CD4-positive, alpha-beta T cell treated with Interferon alpha-2 for 1 hour (primary cell): Measurements from ENCODE around the gene KIAA1191.
A peak's percentile ranks its signal among the peaks of the same experiment; 100 is the strongest.

ENCODE experiments used
- DNase-seq, 2 donors: peaks; one replicate each; pipeline ENCODE4 v3.0.0-alpha.2; 2020 to 2022

KIAA1191 gene

GRCh38 chr5:176389135-176390123 lies 27.9 kb upstream of the KIAA1191 start:
- DNase-seq = no peak

GRCh38 chr5:176388444-176389134 lies 27.0 kb upstream of the KIAA1191 start, which contains the start of the genes HIGD2A and NOP16:
HIGD2A (plus strand) TSS chr5:176388751; CDS start chr5:176388820, 69 bp downstream.
NOP16 (minus strand) TSS chr5:176388598; CDS start chr5:176388539, 59 bp downstream.
- peak; percentile 99 for DNase-seq

- DNase-seq = peak in 1 of 2 donors; percentile 4
Measured at GRCh38 chr5:176388003-176388443, 26.5 kb upstream of the KIAA1191 start.

- DNase-seq = no peak
Measured at GRCh38 chr5:176387384-176387925, 25.9 kb upstream of the KIAA1191 start.

GRCh38 chr5:176386491-176386890 lies 24.9 kb upstream of the KIAA1191 start:
- DNase-seq = no peak

- no peak for DNase-seq
Measured at GRCh38 chr5:176384991-176385390, 23.4 kb upstream of the KIAA1191 start.

GRCh38 chr5:176384366-176384930 lies 22.9 kb upstream of the KIAA1191 start:
- DNase-seq = no peak

- DNase-seq = no peak
Measured at GRCh38 chr5:176383961-176384360, 22.4 kb upstream of the KIAA1191 start.

GRCh38 chr5:176383248-176383905 lies 21.8 kb upstream of the KIAA1191 start:
- no peak for DNase-seq

- DNase-seq = no peak
Measured at GRCh38 chr5:176382721-176383120, 21.2 kb upstream of the KIAA1191 start.

- DNase-seq = no peak
Measured at GRCh38 chr5:176381979-176382378, 20.4 kb upstream of the KIAA1191 start.

GRCh38 chr5:176381423-176381822 lies 19.9 kb upstream of the KIAA1191 start:
- no peak for DNase-seq

- DNase-seq = no peak
Measured at GRCh38 chr5:176379881-176380280, 18.3 kb upstream of the KIAA1191 start.

GRCh38 chr5:176373100-176373818 lies 11.7 kb upstream of the KIAA1191 start:
- no peak for DNase-seq

GRCh38 chr5:176371621-176372539 lies 10.3 kb upstream of the KIAA1191 start:
- DNase-seq = peak in 1 of 2 donors; percentile 24

- DNase-seq = no peak
Measured at GRCh38 chr5:176369934-176370711, 8.6 kb upstream of the KIAA1191 start.

- no peak for DNase-seq
Measured at GRCh38 chr5:176368726-176369125, 7.2 kb upstream of the KIAA1191 start.

- DNase-seq = no peak
Measured at GRCh38 chr5:176366232-176366894, 4.8 kb upstream of the KIAA1191 start.
